HG03354 (cell line): ENCODE data around the gene ERMAP.
"Not testable (repeated sequence)": the region's sequence is repeated elsewhere in the genome, so short reads cannot be mapped to it uniquely, and the experiment has no call there.

ENCODE experiments used
- ATAC-seq: cut with Tn5 transposase; IDR thresholded peaks from one replicate; pipeline ENCODE4 v1.9.1; 2021; ENCODE audit warnings: mild to moderate bottlenecking; ENCODE audit not compliant: unreplicated experiment, poor library complexity, severe bottlenecking

ERMAP gene

GRCh38 chr1:42838482-42839190 is 21.7 kb downstream of the ERMAP start:
- ATAC-seq, result no peak

GRCh38 chr1:42841010-42841409 is 24.1 kb downstream of the ERMAP start:
- no peak for ATAC-seq

GRCh38 chr1:42841440-42842147 is 24.7 kb downstream of the ERMAP start:
- no peak for ATAC-seq

- ATAC-seq, result no peak
Observed at GRCh38 chr1:42844592-42845140, 27.7 kb downstream of the ERMAP start.

- ATAC-seq, result no peak
Observed at GRCh38 chr1:42845193-42845592, 28.3 kb downstream of the ERMAP start.

- ATAC-seq, result peak; percentile 30
Observed at GRCh38 chr1:42845866-42846256, 28.9 kb downstream of the ERMAP start.

GRCh38 chr1:42846257-42847110 is 29.6 kb downstream of the ERMAP start, which contains the start of gene ZNF691:
TSS of gene ZNF691 (plus strand) at chr1:42846613. CDS start at chr1:42849659, 3,046 bp downstream.
- peak; percentile 94 for ATAC-seq

GRCh38 chr1:42847111-42847595 is 30.2 kb downstream of the ERMAP start:
- ATAC-seq, result no peak

- no peak for ATAC-seq
Observed at GRCh38 chr1:42847721-42848460, 31.0 kb downstream of the ERMAP start.

- no peak for ATAC-seq
Observed at GRCh38 chr1:42848823-42849537, 32.1 kb downstream of the ERMAP start.

- no peak for ATAC-seq
Observed at GRCh38 chr1:42849944-42850343, 33.0 kb downstream of the ERMAP start.

GRCh38 chr1:42851420-42851819 is 34.5 kb downstream of the ERMAP start:
- no peak for ATAC-seq

- ATAC-seq, result no peak
Observed at GRCh38 chr1:42851960-42852607, 35.2 kb downstream of the ERMAP start.

GRCh38 chr1:42852608-42852980 is 35.7 kb downstream of the ERMAP start:
- no peak for ATAC-seq

- ATAC-seq, result no peak
Observed at GRCh38 chr1:42853116-42853884, 36.4 kb downstream of the ERMAP start.

GRCh38 chr1:42856554-42856953 is 39.6 kb downstream of the ERMAP start:
- not testable (repeated sequence) for ATAC-seq

GRCh38 chr1:42859366-42859765 is 42.4 kb downstream of the ERMAP start:
- ATAC-seq, result not testable (repeated sequence)
